GM21717 (cell line): ENCODE data around the gene OAF.
"Not testable (repeated sequence)": the region's sequence is repeated elsewhere in the genome, so short reads cannot be mapped to it uniquely, and the experiment has no call there.

Experiments
- ATAC-seq: cut with Tn5 transposase; IDR thresholded peaks from one replicate; pipeline ENCODE4 v1.9.1; 2021; ENCODE audit warnings: mild to moderate bottlenecking, moderate library complexity; ENCODE audit not compliant: unreplicated experiment

Gene OAF

DNA sequence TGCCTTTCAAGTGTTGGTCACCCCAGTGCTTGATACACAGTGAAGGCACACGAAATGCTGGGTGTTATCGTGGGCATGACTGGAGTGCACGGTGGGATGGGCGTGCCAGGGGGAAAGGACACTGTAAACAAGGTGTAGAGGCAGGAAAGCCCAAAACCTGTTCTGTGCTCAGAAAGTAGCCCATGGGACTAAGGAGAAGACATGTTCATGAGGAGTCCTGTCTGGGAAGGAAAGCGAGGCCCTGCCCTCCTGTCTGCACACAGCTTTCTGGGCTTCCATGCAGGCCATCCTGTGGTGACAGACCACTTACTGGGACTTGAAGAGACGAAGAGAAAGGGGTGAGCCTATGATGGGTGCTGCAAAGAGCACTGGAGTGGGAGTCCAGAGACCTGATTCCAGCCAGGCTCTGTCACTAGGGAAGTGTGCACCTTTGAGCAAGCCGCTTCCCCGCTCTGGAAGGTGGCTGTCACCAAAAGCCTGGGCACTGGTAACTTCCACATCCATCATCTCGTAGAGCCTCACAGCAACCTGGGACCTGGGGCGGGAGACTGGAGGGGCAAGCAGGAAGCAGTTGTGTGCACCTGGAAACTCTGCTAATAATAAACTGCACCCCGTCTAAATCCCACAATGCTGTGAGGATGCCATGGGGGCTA is 28.3 kb downstream of the OAF start:
- ATAC-seq = no peak

- no peak for ATAC-seq
These were observed 29.1 kb downstream of the OAF start, which contains the start of gene POU2F3 for GRCh38 chr11:120239713-120240640. Gene POU2F3, plus strand, starts transcription at chr11:120240140. Its CDS starts 204 bp downstream, at chr11:120240344.

GRCh38 chr11:120240866-120241265 is 30.0 kb downstream of the OAF start:
- ATAC-seq = no peak

- no peak for ATAC-seq
These were observed 30.4 kb downstream of the OAF start for GRCh38 chr11:120241277-120241676.

GRCh38 chr11:120243221-120243620 is 32.4 kb downstream of the OAF start:
- ATAC-seq = no peak

- no peak for ATAC-seq
These were observed 33.9 kb downstream of the OAF start for GRCh38 chr11:120244476-120245365.

- no peak for ATAC-seq
These were observed 34.6 kb downstream of the OAF start for GRCh38 chr11:120245434-120245833.

GRCh38 chr11:120248551-120249278 is 37.9 kb downstream of the OAF start:
- ATAC-seq = no peak

DNA sequence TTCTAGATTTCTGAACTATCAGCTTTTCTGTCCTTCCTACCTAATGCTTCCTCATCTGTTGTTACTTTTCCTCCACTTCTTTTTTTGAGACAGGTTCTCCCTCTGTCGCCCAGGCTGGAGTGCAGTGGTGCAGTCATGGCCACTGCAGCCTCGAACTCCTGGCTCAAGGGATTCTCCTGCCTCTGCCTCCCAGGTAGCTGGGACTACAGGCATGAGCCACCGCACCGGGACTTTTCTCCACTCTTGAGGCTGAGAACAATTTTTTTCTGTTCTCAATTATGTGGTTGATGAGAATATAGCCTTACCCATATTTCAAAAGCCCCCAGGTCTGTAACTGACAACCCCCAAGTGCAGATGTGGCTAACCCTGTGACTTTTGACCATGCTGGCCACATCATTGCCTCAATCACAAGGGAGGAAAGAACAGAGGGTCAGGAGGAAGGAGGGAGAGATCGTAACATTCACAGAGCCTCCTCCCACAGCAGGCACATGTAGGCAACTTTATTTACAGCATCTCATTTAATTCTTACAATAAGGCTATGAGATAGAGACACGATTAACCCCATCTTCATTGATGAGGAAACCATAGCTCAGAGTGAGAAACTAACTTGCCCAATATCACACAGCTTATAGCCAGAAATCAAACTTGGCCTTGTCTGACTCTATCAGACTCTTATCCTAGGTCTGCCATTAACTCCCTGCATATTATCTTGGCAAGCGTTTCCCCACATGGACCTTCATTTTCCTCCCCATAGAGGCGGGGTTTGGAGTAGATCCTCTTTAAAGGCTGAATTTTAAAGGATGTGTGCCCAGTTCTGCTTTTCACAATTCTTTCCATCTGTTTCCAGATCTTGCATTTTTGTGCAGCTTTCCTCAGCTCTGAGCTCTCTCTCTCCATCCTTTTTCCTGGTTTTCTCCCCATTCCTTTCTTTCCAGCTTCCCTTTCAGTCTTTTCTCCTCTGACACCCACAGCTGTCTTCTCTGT is 38.7 kb downstream of the OAF start:
- ATAC-seq = no peak

- ATAC-seq = not testable (repeated sequence)
These were observed 42.5 kb downstream of the OAF start for GRCh38 chr11:120253377-120253776.

DNA sequence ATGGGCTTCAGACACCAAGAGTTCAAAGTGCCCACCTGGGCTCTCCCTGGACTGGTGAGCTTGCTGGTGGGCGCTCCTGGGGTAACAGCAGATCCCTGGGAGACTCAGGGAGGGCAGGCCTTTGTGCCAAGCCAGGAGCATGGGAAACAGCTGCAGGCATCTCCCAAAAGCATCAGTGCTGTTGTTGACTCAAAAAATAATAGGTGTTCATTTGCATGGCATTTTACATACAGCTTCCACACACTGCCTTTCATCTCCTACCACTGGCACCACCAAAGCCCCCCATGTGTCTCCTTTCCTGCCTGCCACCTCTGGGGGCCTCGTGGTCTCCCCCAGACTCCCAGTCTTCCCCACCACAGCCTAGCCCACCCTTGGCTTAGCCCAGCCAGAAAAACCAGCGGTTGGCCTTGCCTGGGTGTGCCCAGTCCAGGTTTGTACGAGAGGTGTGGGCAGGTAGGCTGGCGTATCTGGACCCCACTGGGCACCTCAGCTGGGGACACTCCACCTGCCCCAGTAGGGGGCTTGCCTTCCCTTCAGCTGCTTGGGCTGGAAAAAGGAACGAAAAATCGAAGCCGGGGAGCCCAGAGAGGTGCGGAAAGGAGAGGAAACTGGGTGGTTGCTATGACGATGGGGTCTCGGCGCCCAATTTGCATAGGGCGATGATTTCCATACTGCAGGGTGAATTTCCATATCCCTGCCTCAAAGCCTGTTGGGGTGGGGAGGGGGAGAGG is 44.1 kb downstream of the OAF start:
- no peak for ATAC-seq

DNA sequence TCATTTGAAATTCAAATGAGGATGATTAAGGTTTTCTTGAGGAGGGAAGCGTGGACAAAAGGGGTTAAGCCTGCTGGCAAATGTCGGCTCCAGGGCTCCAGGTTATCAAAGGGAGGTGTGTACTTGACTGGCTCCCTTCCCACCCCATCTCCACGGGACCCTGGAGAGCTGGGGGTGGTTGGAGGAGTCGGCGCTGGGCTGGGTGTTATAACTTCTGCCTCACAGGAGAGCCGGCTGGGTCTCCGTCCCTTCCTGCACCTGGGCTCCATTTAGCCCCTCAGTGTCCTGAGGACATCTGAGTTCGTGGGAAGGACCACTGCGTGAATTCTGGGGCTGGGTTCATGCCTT is 44.7 kb downstream of the OAF start:
- no peak for ATAC-seq

DNA sequence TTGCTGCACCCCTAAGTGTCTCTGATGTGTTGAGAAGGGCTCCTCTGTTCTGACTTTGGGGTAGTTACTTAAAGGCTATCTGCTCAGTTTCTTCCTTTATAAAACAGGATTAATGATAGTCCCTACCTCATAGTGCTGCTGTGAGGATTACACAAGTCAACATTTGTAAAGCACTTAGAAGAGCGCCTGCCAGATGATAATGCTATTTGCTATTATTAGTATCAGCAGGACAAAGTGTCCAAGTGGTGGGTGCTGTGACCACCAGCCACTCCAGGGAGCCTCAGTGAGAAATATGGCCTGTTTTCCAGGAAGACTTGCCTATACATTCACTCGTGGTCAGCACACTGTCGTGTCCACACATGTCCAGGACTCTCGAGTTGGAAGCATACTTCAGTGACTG is 45.3 kb downstream of the OAF start:
- ATAC-seq = no peak

- no peak for ATAC-seq
These were observed 45.9 kb downstream of the OAF start for GRCh38 chr11:120256779-120257178.

GRCh38 chr11:120257346-120257745 is 46.5 kb downstream of the OAF start:
- ATAC-seq = no peak

DNA sequence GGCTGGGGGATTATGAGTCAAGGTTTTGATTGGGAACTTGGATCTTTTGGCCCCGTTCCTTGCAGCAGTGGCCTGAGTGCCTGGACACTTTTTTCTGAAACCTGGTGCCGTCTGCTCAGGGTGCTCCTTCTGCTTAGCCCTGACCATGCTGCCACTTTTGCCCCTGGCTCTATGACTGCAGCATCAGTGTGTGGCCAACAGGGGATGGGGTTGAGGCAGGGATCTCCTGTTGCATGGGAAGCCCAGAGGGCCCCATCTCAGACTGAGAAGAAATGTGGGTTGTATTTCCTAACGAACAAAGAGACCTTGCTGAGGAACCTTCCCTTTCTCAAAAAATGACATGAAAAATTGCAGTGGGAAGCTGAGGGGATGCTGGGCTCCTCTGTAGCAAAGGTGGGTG is 47.8 kb downstream of the OAF start:
- no peak for ATAC-seq

- ATAC-seq = no peak
These were observed 48.4 kb downstream of the OAF start for GRCh38 chr11:120259241-120259640.

DNA sequence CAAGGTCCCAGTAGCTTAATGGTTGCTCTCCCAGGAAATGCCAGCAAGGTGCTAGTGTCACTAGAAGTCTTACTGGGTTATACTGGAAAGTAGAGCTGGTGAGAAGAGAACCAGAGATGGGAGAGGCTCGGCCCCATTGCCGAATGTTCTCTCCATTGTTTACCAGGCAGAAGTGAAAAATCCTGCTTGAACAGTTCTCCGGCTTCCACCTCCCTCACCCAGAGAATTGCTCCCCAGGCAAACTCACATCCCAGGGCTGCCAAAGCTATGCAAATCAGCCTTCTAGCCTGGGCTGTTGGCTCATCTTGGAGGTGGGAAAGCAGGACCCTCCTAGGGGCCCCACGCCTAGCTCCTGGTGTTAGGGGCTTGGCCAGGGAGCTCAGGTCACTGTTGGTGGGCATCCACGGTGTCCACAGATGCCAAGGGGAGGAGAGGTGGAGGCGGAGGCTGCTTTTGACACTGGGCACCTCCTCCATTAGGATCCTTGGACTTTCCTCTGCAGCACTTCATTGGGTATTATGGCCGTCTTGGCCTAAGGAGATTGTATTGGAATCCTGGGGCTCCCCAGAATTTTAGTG is 49.2 kb downstream of the OAF start:
- no peak for ATAC-seq
